ENCODE data around the gene SGMS1.

DNA sequence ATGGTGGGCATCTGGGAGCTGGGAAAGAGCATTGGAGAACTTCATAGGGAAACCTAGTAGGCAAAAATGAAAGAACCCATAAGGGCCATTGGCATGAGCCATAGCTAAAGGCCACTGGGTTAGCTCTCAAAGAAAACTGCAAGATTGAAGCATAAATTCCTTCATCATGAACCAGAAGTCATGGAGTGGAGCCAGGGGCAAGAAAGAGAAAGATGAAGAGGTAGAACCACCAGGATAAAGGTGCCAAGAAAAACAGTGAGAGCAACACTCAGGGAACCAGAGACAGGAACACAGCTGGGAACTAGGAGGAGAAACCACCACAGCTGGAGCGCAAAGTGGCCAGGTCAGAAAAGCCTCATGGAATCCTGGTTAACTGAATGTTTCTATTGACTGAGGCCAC is 11.5 kb upstream of the SGMS1 start:
- no peak for TF ChIP-seq CSDC2 (CRISPR knock-in tag; IDR thresholded peaks at IDR 0.05)
- TF ChIP-seq, protein P1, sequence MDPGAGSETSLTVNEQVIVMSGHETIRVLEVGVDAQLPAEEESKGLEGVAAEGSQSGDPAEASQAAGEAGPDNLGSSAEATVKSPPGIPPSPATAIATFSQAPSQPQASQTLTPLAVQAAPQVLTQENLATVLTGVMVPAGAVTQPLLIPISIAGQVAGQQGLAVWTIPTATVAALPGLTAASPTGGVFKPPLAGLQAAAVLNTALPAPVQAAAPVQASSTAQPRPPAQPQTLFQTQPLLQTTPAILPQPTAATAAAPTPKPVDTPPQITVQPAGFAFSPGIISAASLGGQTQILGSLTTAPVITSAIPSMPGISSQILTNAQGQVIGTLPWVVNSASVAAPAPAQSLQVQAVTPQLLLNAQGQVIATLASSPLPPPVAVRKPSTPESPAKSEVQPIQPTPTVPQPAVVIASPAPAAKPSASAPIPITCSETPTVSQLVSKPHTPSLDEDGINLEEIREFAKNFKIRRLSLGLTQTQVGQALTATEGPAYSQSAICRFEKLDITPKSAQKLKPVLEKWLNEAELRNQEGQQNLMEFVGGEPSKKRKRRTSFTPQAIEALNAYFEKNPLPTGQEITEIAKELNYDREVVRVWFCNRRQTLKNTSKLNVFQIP (CRISPR knock-in tag; IDR thresholded peaks at IDR 0.05; ENCODE audit: borderline replicate concordance, low read depth), result no peak
- TF ChIP-seq PPARA (CRISPR knock-in tag; IDR thresholded peaks at IDR 0.05; ENCODE audit: borderline replicate concordance), result no peak
- TF ChIP-seq GLIS3 (CRISPR knock-in tag; IDR thresholded peaks at IDR 0.05), result no peak
- TF ChIP-seq, protein P2, sequence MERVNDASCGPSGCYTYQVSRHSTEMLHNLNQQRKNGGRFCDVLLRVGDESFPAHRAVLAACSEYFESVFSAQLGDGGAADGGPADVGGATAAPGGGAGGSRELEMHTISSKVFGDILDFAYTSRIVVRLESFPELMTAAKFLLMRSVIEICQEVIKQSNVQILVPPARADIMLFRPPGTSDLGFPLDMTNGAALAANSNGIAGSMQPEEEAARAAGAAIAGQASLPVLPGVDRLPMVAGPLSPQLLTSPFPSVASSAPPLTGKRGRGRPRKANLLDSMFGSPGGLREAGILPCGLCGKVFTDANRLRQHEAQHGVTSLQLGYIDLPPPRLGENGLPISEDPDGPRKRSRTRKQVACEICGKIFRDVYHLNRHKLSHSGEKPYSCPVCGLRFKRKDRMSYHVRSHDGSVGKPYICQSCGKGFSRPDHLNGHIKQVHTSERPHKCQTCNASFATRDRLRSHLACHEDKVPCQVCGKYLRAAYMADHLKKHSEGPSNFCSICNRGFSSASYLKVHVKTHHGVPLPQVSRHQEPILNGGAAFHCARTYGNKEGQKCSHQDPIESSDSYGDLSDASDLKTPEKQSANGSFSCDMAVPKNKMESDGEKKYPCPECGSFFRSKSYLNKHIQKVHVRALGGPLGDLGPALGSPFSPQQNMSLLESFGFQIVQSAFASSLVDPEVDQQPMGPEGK (CRISPR knock-in tag; IDR thresholded peaks at IDR 0.05; ENCODE audit: borderline replicate concordance), result no peak
- TF ChIP-seq ESRRG (CRISPR knock-in tag; IDR thresholded peaks at IDR 0.05), result no peak
- TF ChIP-seq, protein P3, sequence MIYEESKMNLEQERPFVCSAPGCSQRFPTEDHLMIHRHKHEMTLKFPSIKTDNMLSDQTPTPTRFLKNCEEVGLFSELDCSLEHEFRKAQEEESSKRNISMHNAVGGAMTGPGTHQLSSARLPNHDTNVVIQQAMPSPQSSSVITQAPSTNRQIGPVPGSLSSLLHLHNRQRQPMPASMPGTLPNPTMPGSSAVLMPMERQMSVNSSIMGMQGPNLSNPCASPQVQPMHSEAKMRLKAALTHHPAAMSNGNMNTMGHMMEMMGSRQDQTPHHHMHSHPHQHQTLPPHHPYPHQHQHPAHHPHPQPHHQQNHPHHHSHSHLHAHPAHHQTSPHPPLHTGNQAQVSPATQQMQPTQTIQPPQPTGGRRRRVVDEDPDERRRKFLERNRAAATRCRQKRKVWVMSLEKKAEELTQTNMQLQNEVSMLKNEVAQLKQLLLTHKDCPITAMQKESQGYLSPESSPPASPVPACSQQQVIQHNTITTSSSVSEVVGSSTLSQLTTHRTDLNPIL (CRISPR knock-in tag; IDR thresholded peaks at IDR 0.05; ENCODE audit: low read depth), result no peak
- no peak for TF ChIP-seq ARNTL (CRISPR knock-in tag; IDR thresholded peaks at IDR 0.05; ENCODE audit: borderline replicate concordance, low read depth)
- TF ChIP-seq ZNF565 (CRISPR knock-in tag; conservative IDR thresholded peaks at IDR 0.05; ENCODE audit: low read depth), result no peak
- no peak for TF ChIP-seq ZNF70 (CRISPR knock-in tag; IDR thresholded peaks at IDR 0.05)
- no peak for TF ChIP-seq RARB (CRISPR knock-in tag; IDR thresholded peaks at IDR 0.05)
- TF ChIP-seq, protein P4, sequence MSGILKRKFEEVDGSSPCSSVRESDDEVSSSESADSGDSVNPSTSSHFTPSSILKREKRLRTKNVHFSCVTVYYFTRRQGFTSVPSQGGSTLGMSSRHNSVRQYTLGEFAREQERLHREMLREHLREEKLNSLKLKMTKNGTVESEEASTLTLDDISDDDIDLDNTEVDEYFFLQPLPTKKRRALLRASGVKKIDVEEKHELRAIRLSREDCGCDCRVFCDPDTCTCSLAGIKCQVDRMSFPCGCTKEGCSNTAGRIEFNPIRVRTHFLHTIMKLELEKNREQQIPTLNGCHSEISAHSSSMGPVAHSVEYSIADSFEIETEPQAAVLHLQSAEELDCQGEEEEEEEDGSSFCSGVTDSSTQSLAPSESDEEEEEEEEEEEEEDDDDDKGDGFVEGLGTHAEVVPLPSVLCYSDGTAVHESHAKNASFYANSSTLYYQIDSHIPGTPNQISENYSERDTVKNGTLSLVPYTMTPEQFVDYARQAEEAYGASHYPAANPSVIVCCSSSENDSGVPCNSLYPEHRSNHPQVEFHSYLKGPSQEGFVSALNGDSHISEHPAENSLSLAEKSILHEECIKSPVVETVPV (CRISPR knock-in tag; IDR thresholded peaks at IDR 0.05), result no peak
- no peak for TF ChIP-seq TCF4 (CRISPR knock-in tag; IDR thresholded peaks at IDR 0.05; ENCODE audit: borderline replicate concordance)

Measured in SK-N-SH treated with all-trans-retinoic acid at 6 μM for 48 hours (cell line).